ENCODE measurements around the gene NFATC2.

The NFATC2 gene

DNA sequence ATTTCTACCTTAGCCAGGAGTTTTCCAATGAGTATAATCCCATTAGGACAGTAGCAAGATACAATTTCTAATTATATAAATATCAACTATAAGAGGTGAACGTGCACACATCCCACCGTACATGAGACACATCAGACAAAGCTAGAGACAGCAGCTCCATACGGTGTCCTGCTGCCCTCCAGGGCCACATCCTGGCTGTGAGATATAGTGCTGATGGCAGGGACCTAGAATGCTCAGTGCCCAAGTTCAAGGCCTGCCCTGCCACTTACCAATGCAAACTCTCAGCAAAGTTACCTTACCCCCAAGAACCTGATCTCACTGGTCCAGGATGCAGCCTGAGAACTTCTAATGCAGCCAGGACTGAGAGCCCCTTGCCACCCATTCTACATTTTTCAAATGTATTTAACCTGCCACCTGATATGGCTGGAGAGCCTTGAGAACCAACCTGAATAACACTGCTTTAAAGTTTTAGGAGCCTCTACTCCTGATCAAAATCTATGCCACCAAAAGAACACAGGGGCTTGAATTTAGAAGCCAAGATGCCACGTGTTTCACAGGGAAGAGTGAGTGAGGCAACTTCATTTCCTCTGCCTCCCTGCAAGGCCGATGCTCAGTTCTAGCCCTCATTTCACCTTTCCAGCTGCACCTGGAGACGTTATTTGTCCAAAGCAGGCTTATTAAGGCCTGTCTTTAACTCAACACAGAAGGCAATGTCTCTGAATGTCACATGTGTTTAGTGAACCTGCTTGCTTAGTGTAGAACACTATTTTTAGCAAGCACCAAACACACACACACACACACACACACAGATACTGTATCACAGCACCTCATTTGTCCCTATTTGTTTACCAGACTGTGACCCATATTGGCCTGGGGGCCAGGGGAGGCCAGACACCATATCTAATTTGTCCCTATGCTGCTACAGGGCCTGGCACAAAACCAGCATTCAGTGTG, 6.1 kb downstream of the NFATC2 start:
- no peak for DNase-seq

DNA sequence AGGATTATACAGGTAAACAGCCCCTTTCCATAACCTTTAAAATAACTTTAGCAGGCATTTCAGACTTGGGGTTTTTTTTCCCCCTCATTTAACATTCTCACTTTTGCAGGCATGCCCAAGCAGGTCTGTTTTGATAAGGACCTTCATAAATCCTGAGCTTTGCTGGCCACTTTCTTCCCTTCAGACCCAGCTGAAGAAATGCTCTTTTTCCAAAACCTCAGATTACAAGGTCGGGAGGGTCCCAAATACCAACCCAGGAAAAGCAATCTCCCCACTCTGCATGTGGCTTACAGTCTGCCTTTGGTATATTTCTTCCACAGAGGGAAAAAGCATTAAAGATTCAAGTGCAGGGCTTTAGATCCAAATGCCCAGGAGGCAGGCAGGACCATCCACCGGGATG, 6.8 kb downstream of the NFATC2 start:
- no peak for DNase-seq

DNA sequence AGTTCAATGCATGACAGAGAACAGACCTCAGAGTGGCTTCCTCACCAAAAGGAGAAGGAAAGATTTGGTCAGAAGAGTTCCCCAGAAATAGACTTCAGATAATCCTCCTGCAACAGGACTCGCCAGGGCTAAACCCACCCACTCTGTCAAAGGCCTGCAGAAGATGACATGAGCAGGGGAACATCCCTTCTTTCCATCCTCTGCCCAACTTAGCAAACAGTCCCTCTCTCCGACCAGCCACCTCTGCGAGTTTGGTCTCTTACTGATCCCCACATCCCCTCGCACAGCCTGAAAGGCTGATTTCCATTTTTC, 7.5 kb downstream of the NFATC2 start:
- no peak for DNase-seq

DNA sequence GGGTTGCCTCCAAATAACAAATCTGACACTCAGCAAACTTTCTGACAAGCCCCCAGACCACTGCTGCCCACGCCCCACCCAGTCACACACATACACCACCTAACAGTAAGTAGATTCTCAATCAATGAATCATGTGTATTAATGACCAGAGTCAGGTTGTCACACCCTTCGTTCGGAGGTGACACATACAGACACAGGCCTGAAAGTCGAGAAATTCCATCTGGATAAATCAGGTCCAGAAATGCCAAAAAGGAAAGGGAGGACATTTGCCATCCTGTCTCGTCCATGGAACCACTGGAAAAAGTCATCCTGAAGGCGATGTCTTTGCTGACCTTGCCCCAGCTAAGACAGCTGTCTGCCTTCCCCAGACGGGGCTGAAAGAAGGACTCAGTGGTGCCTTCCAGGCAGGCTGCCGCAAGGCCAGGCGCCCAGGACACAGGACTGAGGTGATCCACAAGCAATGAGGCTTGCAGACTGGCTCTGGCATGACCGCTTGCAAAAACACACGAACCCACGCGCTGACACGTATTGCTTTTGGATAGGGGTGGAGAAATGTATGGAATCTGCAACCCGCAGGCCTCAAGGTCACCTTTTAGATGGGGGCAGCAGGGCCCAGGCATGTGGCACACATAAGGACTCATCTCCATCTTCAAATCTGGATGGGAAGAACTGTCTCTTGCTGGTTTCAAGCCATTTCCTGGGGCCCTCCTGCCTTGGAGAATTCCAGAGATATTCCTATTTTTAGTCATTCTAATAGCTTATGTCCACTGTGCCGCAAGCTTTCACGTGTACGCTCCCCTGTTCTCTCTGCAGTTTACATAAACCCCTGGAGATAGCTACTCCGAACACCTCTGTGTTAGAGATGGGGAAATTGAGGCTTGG, 9.0 kb downstream of the NFATC2 start:
- DNase-seq = peak; percentile 76

DNA sequence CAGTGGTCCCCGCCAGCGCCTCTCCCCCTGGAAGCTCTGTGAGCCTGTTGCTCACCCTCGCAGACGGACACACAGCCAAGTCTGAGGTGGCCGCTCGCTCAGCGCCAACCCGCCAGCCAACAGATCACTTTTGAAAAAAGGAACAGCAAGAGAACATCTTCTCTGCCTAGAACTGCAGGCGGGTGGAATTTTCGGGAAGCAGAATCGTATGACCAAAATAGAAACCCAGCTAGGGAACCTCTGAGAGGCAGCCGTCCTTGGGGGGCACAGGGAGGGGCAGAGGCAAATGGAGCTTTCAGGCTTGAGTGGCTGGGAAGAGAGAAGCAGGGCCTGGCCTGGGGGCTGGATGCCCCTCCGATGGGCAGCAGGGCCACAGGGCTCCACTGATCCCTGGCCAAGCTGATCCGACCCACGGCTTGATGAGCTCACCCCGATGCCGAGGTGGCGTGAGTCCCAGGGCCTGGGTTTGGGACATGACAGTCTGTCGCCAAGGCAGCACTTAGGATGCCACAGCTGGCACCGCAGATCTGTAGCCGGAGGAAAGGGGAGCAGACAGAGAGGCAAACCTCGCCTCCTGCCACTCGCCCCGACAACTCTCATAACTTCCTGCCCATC, 9.8 kb downstream of the NFATC2 start:
- DNase-seq = no peak

DNA sequence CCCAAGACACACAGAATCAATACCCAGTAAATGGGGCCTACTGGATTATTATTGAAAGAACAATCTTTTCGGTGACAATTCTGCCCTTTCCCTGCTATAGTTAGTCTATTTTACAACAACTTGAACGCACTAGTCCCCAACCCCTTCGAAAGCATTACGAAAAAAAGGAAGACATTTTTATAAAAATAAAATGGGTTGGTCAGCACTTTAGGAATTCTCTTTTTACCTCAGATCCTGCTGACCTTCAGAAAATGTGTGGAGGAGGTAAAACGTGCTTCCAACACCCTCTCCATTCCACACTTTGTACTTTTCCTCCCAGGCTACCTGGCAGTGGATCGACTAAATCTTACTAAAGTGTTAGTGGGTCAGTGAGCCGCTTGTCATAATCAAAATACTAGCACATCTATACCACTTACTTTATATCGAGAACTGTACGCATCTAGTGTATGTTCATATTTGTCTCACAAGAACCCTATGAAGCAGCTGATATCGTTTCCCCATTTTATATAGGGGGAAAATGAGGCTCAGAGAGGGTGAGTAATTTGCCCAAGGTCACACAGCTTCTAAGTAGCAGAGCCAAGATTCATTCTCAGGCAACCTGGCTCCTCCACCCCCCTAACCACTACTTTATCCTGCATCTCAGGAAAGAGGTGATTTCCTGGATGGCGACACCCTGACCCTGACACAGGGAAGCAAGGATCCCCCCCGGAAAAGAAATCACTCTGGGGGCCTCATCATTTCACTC, 10.6 kb downstream of the NFATC2 start:
- no peak for DNase-seq

DNA sequence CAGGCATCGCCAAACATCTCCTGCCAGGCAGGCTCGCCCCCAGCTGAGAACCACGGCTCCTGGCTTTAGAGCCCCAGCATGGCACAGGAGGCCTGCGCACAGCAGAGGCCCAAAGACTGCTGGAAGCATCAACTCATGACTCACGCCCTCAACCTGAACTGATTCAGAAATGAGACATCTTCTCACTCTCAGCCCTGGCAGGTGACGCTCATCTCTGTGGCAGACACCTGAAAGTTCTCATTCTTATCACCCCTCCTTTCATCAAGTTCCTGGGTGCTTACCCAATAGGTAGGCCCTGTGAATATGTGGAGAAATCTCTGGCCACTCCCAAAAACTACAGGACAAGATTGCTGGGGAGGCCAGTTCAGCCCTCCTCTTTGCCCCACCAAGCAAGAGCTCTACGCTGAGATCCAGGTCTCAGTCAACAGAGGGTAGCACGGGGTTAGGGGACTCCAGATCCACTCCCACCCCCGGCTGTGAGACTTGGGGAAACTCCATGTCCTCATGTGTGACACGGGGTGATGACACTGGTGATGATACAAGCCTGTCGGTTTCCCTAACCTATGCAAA, 11.3 kb downstream of the NFATC2 start:
- peak; percentile 61 for DNase-seq

DNA sequence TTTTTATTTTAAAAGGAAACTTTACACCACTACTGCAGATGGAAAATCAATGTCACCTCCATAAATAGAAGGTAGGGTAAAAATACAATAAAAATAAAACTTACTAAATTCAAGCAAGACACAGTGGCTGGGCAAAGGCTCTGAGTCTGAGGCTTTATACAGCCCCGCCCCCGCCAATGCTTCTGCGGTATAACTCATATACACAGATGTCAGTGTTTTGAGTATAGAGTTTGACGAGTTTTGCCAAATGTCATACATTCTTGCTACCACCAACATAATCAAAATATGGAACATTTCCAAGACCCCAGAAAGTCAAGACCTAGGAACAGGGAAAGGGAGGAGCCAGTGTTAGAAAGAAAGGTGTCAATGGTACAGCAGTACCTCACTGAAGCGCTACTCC, 12.8 kb downstream of the NFATC2 start:
- DNase-seq = no peak

DNA sequence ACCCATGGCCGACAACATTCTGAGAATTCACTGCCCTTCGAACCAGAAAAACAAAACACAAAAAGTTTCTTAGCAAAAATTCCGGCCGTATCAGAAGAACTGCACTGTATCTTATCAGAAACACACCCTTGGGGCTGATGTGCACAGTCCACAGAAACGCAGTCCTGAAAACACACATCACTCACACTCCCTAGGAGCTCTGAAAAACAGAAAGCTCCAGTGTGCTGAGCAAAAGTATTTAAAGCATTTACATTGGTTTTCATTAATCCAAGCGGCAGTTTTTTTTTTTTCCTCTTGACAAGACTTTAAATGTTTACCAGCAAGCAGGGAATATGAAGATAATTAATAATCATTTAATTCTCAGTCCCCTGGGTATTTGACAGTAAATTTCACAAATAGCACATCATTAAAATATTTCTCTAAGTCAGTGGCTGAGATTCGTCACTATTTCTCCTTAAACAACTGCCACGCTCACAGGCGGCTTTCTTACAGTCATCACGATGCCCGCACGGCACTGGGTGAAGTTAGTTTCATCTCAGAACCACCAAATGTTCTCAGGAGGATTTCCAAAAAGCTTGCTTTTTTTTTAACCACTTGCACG, 13.3 kb downstream of the NFATC2 start:
- DNase-seq = no peak

DNA sequence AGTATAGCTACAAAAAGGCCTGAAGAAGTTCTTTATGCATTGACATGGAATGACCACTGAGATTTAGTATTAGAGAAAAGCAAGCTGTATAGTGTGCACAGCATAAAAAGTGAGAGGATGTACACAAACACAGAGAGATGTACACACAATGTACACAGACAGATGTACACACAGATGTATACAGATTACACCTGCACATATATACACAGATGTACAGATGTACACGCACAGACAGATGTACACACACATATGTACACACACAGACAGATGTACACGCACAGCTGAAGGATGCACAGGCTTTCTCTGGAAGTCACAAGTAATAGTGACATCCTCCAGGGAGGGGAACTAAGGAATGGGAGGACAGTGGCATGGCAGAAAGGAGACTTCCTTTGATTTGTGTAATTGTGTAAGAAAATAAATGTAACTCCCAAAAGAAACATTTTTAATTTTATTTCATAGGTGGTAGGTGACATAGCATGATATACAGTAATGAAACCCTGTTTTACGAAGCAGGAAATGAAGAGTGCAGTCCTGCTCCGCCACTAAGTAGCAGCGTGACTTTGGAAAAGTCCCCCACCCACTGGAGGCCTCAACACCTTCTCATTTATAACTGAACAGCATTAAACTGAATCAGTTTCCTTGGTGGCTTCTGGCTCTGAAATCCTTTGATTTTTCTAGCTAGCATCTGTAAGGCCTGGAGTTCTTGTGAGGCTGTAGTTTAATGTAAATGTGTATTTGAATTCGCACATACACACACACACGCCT, 14.1 kb downstream of the NFATC2 start:
- DNase-seq = no peak

DNA sequence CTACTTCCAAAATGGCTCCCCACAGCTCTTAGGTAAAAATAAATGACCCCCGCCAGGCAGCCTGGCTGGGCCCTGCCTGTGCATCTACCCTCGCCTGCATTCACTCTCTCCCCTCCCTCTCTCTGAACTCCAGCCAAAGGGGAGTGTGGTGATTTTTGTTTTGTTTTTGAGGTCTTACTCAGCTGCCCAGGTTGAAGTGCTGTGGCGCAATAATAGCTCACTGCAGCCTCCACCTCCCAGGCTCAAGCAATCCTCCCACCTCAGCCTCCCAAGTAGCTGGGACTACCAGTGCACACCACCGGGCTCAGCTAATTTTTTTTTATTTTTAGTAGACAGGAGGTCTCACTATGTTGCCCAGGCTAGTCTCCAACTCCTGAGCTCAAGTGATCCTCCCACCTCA, 15.8 kb downstream of the NFATC2 start:
- no peak for DNase-seq

DNA sequence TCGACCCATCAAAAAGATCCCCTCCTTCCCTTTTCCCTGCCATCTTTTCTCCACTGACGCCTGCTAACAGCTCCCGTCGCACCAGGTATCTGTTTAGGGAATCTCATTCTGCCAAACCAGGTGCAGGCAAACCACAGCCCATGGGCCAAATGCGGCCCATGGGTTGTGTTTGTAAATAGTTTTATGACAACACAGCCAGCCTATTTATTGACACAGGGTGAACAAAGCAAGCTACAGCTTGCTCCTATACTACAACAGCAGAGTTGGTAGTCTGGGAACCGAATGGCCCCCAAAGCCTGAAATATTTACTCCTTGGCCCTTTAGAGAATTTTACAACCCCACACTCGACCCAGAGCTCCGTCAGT, 16.4 kb downstream of the NFATC2 start:
- no peak for DNase-seq

DNA sequence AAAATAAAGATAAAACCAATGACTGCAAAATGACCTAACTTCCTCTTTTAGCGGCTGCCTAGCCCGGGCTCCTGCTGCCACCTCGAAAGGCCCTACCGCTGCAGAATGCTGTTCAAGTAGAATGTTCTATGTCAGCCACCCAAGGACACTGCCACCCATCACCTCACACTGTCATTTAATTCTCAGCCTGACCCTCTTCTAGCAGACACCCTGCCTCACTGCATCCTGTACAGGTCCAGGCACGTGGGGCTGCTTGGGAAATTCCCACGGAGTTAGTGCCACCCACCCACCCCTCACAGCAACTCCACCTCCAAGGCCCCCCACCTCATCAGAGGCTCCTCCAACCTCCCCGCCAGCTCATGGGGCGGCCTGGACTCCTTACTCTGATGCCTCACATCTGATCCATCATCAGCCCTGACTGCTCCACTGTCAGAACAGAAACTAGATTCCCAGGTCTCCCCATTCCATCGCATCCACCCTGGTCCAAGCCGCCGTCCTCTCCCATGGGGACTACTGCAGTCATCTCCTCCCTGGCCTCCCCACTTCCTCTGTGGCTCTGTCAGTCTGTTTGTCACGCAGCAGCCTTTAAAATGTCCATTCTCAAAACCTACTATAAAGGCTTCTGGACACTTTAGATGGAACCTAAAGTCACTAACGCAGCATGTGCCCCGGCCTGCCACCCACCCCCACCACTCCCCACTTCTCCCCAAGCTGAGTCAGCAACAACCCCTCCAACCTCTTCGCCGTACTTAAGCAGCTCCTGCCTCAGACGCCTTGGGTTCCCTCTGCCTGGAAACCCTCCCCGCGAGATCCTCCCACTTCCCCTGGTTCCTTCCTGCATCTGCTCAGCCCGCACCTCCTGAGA, 17.0 kb downstream of the NFATC2 start:
- no peak for DNase-seq

DNA sequence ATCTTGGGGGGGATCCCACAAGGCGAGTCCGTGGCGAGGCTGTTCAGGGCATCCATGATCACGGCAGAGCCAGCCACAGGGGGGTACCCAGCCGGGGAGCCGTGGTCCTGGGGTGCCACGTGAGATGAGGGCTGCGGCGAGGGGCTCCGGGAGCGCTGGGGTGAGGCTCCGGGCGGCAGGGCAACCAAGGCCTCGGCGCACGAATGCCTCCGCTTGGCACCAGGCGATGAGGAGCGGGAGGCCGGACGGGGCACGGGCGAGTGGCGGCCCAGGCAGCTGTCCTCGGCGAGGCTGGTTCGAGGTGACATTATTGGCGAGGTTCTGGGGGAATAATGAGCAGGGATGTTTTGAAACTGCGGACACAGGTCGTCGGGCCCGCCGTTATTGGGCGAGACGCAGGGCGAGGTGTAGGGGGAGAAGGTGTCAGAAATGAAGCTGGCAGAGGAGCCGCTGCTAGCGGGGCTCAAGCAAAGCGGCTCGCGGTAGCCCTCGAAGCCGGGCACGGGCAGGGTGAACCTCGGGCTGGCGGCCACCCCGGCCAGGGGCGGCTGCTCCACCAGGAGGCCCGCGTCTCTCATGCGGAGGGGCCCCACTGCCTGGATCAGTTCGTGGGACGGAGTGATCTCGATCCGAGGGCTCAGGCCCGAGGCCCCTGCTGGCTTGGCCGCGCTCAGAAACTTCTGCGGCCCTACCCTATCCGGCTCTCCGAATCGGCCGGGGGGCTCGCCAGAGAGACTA, 19.1 kb downstream of the NFATC2 start:
- no peak for DNase-seq

DNA sequence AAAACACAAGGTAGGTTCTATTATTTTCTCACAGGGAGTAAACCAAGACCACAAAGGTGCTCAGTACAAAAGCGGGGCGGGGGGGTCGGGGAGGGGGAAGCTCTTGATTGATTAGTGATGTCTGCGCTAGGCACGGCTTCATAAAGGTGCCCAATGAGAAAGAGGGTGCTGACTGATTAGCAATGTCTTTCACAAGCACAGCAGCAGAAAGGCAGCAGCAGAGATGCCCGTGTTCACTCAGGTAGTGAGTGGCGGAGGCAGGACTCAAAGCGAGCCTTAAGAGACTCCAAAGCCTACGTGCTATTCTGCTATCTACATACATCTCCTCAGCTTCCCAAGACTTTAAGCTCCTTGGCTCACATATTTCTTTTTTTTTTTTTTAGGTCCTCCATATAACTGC, 20.3 kb downstream of the NFATC2 start:
- DNase-seq = no peak

DNA sequence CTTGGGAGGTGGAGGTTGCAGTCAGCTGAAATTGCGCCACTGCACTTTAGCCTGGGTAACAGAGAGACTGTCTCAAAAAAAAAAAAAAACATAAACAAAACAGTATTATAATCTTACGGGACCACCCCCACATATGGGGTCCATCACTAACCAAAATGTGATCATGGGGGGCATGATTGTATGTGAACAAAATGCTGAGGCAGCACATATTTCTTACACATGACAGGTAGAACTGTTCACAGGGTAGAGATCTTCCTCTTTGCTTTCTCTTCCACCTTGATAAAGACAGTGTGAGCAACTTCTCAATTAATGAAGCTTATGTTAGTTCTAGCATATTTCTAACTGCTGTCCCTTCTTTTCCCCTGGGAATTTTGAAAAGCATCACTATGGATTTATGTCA, 24.7 kb downstream of the NFATC2 start:
- no peak for DNase-seq

DNA sequence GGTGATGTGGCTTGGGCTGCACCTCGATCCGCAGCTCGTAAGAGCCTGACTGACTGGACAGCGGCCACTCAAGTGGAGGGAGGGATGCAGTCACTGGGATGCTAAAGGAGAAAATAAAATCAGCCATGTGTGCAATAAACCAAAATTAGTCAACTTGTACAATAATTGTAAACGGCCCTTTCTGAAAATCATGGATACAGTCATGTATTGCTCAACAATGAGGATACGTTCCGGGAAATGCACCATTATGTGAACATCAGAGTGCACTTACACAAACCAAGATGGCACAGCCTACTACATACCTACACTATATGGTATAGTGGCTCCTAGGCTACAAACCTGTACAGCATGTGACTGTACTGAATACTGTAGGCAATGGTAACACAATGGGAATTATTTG, 25.7 kb downstream of the NFATC2 start:
- DNase-seq = no peak

DNA sequence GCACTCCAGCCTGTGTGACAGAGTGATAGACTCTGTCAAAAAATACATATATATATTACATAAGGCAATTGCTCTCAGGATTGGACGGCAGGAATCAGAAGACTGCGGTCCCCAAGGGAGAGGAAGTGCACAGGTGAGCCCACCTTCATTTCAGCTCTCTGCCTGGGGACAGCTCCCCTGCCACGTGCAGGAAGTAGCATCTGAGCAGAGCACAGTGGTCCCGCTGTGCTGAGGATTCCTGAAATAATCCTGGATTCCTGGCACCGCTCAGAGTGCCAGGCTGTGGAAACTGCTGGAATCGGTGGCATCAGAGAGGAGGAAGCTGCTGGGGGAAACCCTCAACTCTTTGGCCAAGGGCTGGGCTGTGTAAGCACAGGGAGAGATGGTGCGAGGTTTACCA, 27.7 kb downstream of the NFATC2 start:
- DNase-seq = no peak

DNA sequence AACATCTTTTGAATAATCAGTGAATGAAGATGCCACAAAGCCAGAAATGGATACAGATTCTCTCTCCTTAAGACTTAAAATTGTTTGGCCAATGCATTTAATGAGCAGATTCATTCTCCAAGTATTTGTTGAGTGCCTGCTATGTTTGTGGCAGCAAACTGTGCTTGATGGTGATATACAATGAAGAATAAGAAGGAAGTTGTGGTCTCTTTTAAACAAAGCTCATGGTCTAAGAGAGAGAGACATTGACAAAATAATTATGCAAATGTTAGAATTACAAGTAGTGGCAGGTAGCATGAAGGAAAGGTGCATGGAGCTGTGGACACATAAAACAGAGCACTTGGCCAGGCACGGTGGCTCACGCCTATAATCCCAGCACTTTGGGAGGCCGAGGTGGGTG, 28.3 kb downstream of the NFATC2 start:
- DNase-seq = no peak

DNA sequence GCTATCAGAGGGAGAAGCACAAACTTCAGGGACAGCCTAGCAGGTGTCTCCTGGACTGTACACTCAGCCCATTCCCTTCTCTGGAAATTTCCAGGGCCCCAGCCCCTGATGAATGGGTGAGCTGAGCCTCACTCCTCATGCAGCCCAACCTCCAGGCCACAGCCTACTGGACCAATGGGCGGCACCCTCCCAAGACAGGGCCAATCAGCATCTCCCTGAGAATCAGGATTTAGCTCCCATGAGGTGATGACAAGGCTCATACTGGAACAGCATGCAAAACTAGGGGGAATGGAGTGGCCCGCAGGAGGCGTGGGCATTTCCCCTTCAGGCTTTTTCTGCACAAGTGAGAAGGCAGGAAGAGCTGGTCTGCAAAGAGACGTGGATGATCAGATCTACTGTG, 29.0 kb downstream of the NFATC2 start:
- DNase-seq = no peak

Data from islet precursor cell (in vitro differentiated cells).